ENCODE results near the gene NEDD9. TPM values are rescaled to one million over a fixed set of nuclear protein-coding genes. Genes with fewer than 3 reads are reported as not detected.

Gene NEDD9
- total and polyA plus RNA-seq, 2 of the 4 experiments (the other 2 are of a cell fraction): 7.6 to 16.5 TPM

DNA sequence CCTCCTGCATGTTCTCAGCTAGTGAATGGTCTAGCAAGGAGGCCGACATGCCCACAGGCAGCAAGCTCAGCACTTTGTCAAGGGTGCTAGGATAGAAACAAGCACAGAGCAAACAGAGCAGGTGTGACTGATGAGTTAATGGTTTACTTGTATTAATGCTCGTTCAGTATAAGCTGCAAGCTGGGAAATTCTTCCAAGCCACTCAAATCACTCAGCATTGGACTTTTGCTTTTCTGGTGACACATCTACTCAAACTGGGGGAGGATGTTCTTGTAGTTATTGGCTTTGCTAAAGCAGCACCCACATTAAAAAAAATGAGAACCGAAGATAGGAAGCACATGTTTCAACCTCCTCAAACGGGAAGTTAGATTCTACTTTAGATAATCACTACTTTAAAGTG, 43.1 kb upstream of the NEDD9 start:
- no peak overlapping the region for H3K4me3 ChIP-seq (ENCODE audit: insufficient read depth, low read depth, low read length)
- H3K23ac ChIP-seq (ENCODE audit: low read depth, low read length): no peak overlapping the region
- H2AK9ac ChIP-seq (replicated peaks; ENCODE audit: low read depth, low read length, poor library complexity): no peak overlapping the region
- no peak overlapping the region for H3K27ac ChIP-seq (ENCODE audit: insufficient read depth, low read length)
- H4K8ac ChIP-seq (ENCODE audit: low read depth in 2 of 2, low read length in 2 of 2): no peak overlapping the region; a peak in 1 of 4 replicates
- no TSS peak for BruUV-seq (replicated peaks)
- peak overlapping the region; percentile 10; the same call in 1 of the 2 replicates for H2AK5ac ChIP-seq (ENCODE audit: low read depth, low read length)
- ChIA-PET POLR2A (ENCODE audit: unreplicated experiment) (no interaction called here), CTCF (no interaction called here)
- no peak overlapping the region for H3K9ac ChIP-seq (ENCODE audit: low read depth, low read length)
- no peaks in the 10 kb centered on the region for H4K20me1 ChIP-seq (ENCODE audit: insufficient read depth, low read length)
- H3K56ac ChIP-seq (ENCODE audit: extremely low read depth, insufficient read depth, low read length): no peak overlapping the region
- H3K14ac ChIP-seq (replicated peaks; ENCODE audit: low read depth, low read length): no peak overlapping the region
- H2BK15ac ChIP-seq (ENCODE audit: low read depth, low read length): no peak overlapping the region; the same call in 2 of the 3 replicates
- no peak overlapping the region for H3K18ac ChIP-seq (ENCODE audit: low read depth, low read length)
- H3K9me3 ChIP-seq (ENCODE audit: control insufficient read depth, insufficient read depth, low read length): no peaks in the 10 kb centered on the region
- no peak for DNase-seq
- H2BK5ac ChIP-seq (ENCODE audit: low read depth, low read length, poor library complexity, severe bottlenecking): no peak overlapping the region
- H3K36me3 ChIP-seq (ENCODE audit: control insufficient read depth, insufficient read depth, low read length): no peaks in the 10 kb centered on the region
- peak overlapping the region; percentile 12 for H2BK120ac ChIP-seq (ENCODE audit: low read depth, low read length)
- dilution Hi-C loops (cut with HindIII; ENCODE audit: low sequenced_read_pairs, unreplicated experiment): no loop called here
- H3K79me1 ChIP-seq (ENCODE audit: low read depth in 1 of 2, low read length in 2 of 2): no peaks in the 10 kb centered on the region; a peak in 1 of 4 replicates
- no peak overlapping the region for H4K91ac ChIP-seq (ENCODE audit: insufficient read depth, low read depth, low read length)
- ATAC-seq (ENCODE audit: low read depth): no peak
- no peak overlapping the region for H4K5ac ChIP-seq (ENCODE audit: low read depth, low read length)
- H2BK20ac ChIP-seq (ENCODE audit: low read depth, low read length): peak overlapping the region; percentile 8; the same call in 1 of the 2 replicates
- no peak overlapping the region for H2AFZ ChIP-seq (replicated peaks; ENCODE audit: low read length, poor library complexity)
- no peaks in the 10 kb centered on the region for H3K27me3 ChIP-seq (ENCODE audit: control insufficient read depth, insufficient read depth, low read length)
- intact Hi-C loops (cut with micrococcal nuclease): no loop called here
- WGBS, 2 experiments (ENCODE audit: extremely low coverage in 2 of 2, insufficient read length in 1 of 2): no CpG with 5 or more reads among the region's 4 CpGs
- no peak for TF ChIP-seq SMC3 (IDR thresholded peaks at IDR 0.05; ENCODE audit: low read depth, low read length)
- no peak for TF ChIP-seq RAD21 (IDR thresholded peaks at IDR 0.05; ENCODE audit: low read length)
- no peak for TF ChIP-seq CEBPB (IDR thresholded peaks at IDR 0.05; ENCODE audit: low read depth, low read length)
- TF ChIP-seq FOS (IDR thresholded peaks at IDR 0.05; ENCODE audit: low read depth, low read length): no peak
- TF ChIP-seq, protein P1, sequence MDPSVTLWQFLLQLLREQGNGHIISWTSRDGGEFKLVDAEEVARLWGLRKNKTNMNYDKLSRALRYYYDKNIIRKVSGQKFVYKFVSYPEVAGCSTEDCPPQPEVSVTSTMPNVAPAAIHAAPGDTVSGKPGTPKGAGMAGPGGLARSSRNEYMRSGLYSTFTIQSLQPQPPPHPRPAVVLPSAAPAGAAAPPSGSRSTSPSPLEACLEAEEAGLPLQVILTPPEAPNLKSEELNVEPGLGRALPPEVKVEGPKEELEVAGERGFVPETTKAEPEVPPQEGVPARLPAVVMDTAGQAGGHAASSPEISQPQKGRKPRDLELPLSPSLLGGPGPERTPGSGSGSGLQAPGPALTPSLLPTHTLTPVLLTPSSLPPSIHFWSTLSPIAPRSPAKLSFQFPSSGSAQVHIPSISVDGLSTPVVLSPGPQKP (IDR thresholded peaks at IDR 0.05; ENCODE audit: borderline replicate concordance, low read depth, low read length): no peak
- TF ChIP-seq, protein P2, sequence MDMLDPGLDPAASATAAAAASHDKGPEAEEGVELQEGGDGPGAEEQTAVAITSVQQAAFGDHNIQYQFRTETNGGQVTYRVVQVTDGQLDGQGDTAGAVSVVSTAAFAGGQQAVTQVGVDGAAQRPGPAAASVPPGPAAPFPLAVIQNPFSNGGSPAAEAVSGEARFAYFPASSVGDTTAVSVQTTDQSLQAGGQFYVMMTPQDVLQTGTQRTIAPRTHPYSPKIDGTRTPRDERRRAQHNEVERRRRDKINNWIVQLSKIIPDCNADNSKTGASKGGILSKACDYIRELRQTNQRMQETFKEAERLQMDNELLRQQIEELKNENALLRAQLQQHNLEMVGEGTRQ (IDR thresholded peaks at IDR 0.05; ENCODE audit: low read depth, low read length): no peak
- no peak for TF ChIP-seq MXI1 (IDR thresholded peaks at IDR 0.05; ENCODE audit: borderline replicate concordance, low read depth, low read length)
- TF ChIP-seq MAFK (IDR thresholded peaks at IDR 0.05; ENCODE audit: low read depth, low read length): no peak
- TF ChIP-seq NFE2L2 (IDR thresholded peaks at IDR 0.05; ENCODE audit: low read depth, low read length): no peak
- no peak for TF ChIP-seq RFX5 (IDR thresholded peaks at IDR 0.05; ENCODE audit: low read depth, low read length)
- TF ChIP-seq, protein P3, sequence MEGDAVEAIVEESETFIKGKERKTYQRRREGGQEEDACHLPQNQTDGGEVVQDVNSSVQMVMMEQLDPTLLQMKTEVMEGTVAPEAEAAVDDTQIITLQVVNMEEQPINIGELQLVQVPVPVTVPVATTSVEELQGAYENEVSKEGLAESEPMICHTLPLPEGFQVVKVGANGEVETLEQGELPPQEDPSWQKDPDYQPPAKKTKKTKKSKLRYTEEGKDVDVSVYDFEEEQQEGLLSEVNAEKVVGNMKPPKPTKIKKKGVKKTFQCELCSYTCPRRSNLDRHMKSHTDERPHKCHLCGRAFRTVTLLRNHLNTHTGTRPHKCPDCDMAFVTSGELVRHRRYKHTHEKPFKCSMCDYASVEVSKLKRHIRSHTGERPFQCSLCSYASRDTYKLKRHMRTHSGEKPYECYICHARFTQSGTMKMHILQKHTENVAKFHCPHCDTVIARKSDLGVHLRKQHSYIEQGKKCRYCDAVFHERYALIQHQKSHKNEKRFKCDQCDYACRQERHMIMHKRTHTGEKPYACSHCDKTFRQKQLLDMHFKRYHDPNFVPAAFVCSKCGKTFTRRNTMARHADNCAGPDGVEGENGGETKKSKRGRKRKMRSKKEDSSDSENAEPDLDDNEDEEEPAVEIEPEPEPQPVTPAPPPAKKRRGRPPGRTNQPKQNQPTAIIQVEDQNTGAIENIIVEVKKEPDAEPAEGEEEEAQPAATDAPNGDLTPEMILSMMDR (conservative IDR thresholded peaks at IDR 0.05; ENCODE audit: low read depth, low read length): no peak
- no peak for TF ChIP-seq MAZ (IDR thresholded peaks at IDR 0.05; ENCODE audit: borderline replicate concordance, low read depth, low read length)
- TF ChIP-seq BHLHE40 (IDR thresholded peaks at IDR 0.05; ENCODE audit: low read depth, low read length): no peak
- TF ChIP-seq CHD1 (IDR thresholded peaks at IDR 0.05; ENCODE audit: low read depth, low read length): no peak
- no peak for TF ChIP-seq POLR2A (IDR thresholded peaks at IDR 0.05; ENCODE audit: low read depth, low read length)
- TF ChIP-seq RCOR1 (IDR thresholded peaks at IDR 0.05; ENCODE audit: insufficient replicate concordance, low read length): no peak
- H3K9me1 ChIP-seq (ENCODE audit: insufficient read depth, low read length): peaks cover 45% of the 10 kb centered on the region
- in situ Hi-C loops (cut with MboI; ENCODE audit: low sequenced_read_pairs): no loop called here
- no peak overlapping the region for H3K4me2 ChIP-seq (ENCODE audit: low read depth, low read length)
- H3K4me1 ChIP-seq (ENCODE audit: control insufficient read depth, insufficient read depth, low read length): peaks cover 36% of the 10 kb centered on the region
- H3K4ac ChIP-seq (ENCODE audit: low read depth, low read length): peak overlapping the region; percentile 17; the same call in 1 of the 2 replicates

Measured in IMR-90 (cell line).